Measurements from ENCODE around the gene ACOX3.

ACOX3 gene

DNA sequence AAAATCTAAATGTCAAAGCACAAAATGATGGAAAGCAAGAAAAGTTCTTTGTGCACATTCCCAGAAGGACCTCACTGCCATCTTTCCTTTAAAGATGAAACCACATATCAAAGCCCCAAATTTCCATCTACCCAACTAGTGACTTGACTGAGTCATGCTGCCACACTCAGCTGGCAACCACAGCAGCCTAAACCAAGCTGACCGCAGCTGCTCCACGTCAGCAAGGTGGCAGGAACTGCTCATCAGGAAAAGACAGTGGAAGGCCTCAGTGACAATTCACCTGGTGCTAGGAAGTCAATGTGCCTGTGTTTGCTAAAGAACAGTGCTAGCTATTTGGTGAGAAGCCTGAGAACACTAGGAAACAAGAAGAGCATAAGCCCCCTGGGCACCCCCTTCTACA lies 26.1 kb downstream of the ACOX3 start:
- H3K4me3 Mint-ChIP-seq, result no peak overlapping the region
- peaks cover 12% of the 10 kb centered on the region for H3K4me1 Mint-ChIP-seq
- peaks cover 23% of the 10 kb centered on the region for H3K36me3 Mint-ChIP-seq (ENCODE audit: low read depth)
- no peaks in the 10 kb centered on the region for H3K9me3 Mint-ChIP-seq
- TF ChIP-seq, protein P1, sequence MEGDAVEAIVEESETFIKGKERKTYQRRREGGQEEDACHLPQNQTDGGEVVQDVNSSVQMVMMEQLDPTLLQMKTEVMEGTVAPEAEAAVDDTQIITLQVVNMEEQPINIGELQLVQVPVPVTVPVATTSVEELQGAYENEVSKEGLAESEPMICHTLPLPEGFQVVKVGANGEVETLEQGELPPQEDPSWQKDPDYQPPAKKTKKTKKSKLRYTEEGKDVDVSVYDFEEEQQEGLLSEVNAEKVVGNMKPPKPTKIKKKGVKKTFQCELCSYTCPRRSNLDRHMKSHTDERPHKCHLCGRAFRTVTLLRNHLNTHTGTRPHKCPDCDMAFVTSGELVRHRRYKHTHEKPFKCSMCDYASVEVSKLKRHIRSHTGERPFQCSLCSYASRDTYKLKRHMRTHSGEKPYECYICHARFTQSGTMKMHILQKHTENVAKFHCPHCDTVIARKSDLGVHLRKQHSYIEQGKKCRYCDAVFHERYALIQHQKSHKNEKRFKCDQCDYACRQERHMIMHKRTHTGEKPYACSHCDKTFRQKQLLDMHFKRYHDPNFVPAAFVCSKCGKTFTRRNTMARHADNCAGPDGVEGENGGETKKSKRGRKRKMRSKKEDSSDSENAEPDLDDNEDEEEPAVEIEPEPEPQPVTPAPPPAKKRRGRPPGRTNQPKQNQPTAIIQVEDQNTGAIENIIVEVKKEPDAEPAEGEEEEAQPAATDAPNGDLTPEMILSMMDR (IDR thresholded peaks at IDR 0.05; ENCODE audit: unreplicated experiment in 3 of 3), result no peak
- H3K27me3 Mint-ChIP-seq (ENCODE audit: low read depth), result no peaks in the 10 kb centered on the region
- H3K27ac Mint-ChIP-seq, result no peak overlapping the region

DNA sequence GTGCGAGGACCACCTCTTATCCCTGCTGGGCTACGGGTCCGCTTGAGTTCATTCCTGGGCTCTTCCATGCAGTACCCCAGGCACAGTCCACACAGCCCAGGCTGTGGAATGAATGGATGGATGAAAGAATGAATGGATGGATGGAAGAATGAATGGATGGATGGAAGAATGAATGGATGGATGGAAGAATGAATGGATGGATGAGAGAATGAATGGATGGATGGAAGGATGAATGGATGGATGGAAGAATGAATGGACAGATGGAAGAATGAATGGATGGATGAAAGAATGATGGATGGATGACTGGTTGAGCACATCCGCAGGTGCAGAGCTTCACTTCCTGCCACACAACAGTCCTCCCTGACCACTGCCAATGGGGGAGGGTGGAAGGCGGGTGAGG lies 28.2 kb downstream of the ACOX3 start:
- TF ChIP-seq, protein P1 (IDR thresholded peaks at IDR 0.05; ENCODE audit: unreplicated experiment in 3 of 3), result no peak
- peaks cover 40% of the 10 kb centered on the region for H3K36me3 Mint-ChIP-seq (ENCODE audit: low read depth)
- no peaks in the 10 kb centered on the region for H3K9me3 Mint-ChIP-seq
- no peak overlapping the region for H3K27ac Mint-ChIP-seq
- H3K4me1 Mint-ChIP-seq, result peaks cover 5% of the 10 kb centered on the region
- H3K27me3 Mint-ChIP-seq (ENCODE audit: low read depth), result no peaks in the 10 kb centered on the region
- no peak overlapping the region for H3K4me3 Mint-ChIP-seq

- peaks cover 46% of the 10 kb centered on the region for H3K36me3 Mint-ChIP-seq (ENCODE audit: low read depth)
- no peaks in the 10 kb centered on the region for H3K9me3 Mint-ChIP-seq
- H3K27ac Mint-ChIP-seq, result no peak overlapping the region
- H3K4me3 Mint-ChIP-seq, result no peak overlapping the region
- no peaks in the 10 kb centered on the region for H3K27me3 Mint-ChIP-seq (ENCODE audit: low read depth)
- TF ChIP-seq, protein P1 (IDR thresholded peaks at IDR 0.05; ENCODE audit: unreplicated experiment in 3 of 3), result no peak
- no peaks in the 10 kb centered on the region for H3K4me1 Mint-ChIP-seq
Observed at GRCh38 chr4:8411351-8412180, 29.0 kb downstream of the ACOX3 start.

DNA sequence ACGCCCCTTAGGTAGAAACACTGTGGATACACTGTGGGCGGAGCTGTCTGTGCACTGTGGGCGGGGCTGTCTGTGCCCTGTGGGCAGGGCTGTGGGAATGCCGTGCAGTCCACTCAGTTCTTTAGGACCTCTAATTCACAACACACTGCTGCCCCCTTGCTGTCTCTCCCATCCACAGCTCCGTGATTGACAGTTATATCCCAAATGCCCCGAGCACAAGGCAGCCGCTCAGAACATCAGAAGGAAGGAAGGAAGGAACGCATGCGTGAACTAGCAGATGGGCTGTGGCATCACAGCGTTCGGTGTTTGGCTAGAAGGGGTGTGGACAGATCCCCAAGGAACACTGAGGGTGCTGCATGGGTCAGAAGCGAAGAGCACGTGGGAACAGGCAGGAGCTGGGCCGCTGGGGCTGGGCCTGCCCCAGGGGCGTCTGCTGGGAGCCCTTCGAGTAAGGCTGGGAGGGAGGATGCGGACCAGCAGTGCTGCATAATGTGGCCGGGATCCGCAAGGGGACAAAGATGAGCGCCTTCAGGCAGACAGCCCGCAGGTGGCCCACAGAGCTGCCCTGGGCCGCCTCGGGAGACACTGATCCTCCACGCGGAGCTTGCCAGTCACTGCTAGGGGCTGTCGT lies 29.8 kb downstream of the ACOX3 start:
- TF ChIP-seq, protein P1 (IDR thresholded peaks at IDR 0.05; ENCODE audit: unreplicated experiment in 3 of 3), result peak; percentile 41 to 43 (median 42)
- no peak overlapping the region for H3K4me3 Mint-ChIP-seq
- no peaks in the 10 kb centered on the region for H3K4me1 Mint-ChIP-seq
- peaks cover 5% of the 10 kb centered on the region for H3K27me3 Mint-ChIP-seq (ENCODE audit: low read depth)
- H3K27ac Mint-ChIP-seq, result no peak overlapping the region
- H3K36me3 Mint-ChIP-seq (ENCODE audit: low read depth), result peaks cover 51% of the 10 kb centered on the region
- no peaks in the 10 kb centered on the region for H3K9me3 Mint-ChIP-seq

GRCh38 chr4:8410066-8410625 lies 30.4 kb downstream of the ACOX3 start:
- peaks cover 4% of the 10 kb centered on the region for H3K4me1 Mint-ChIP-seq
- no peak overlapping the region for H3K4me3 Mint-ChIP-seq
- no peak overlapping the region for H3K27ac Mint-ChIP-seq
- H3K27me3 Mint-ChIP-seq (ENCODE audit: low read depth), result peaks cover 7% of the 10 kb centered on the region
- no peaks in the 10 kb centered on the region for H3K9me3 Mint-ChIP-seq
- TF ChIP-seq, protein P1 (IDR thresholded peaks at IDR 0.05; ENCODE audit: unreplicated experiment in 3 of 3), result no peak
- H3K36me3 Mint-ChIP-seq (ENCODE audit: low read depth), result peaks cover 55% of the 10 kb centered on the region
